GM23338 (cell line): Measurements from ENCODE around the gene UNC45A. TPM values are rescaled to one million over a fixed set of nuclear protein-coding genes. Genes with fewer than 3 reads are reported as not detected.

ENCODE experiments used
- ATAC-seq: fragments of 200-7000 bp; cut with Tn5 transposase; 3 replicates; pipeline ENCODE4 v1.9.1; 2020
- DNase-seq: peaks from one replicate; pipeline ENCODE4 v3.0.0-alpha.2; 2015; ENCODE audit warnings: low spot score
- H2AFZ ChIP-seq: fragments of 200-600 bp; sonication (generic); 2 replicates; pipeline ENCODE4 v1.8.0; 2016; ENCODE audit warnings: antibody characterized with exemption, mild to moderate bottlenecking, moderate library complexity
- H3F3A ChIP-seq: fragments of 200-600 bp; sonication (generic); replicated peaks from 2 replicates; pipeline ENCODE4 v1.8.0; 2017; ENCODE audit warnings: antibody characterized with exemption, mixed run types, low read depth
- H3K27ac ChIP-seq: fragments of 200-600 bp; sonication (generic); 2 replicates; pipeline ENCODE4 v1.6.1; 2016; ENCODE audit warnings: low read depth
- H3K27me3 ChIP-seq: fragments of 200-600 bp; sonication (generic); 2 replicates; pipeline ENCODE4 v1.8.0; 2016; ENCODE audit warnings: mild to moderate bottlenecking, mixed run types, moderate library complexity; ENCODE audit not compliant: insufficient read depth
- H3K36me3 ChIP-seq: fragments of 200-600 bp; sonication (generic); 2 replicates; pipeline ENCODE4 v1.8.0; 2016; ENCODE audit warnings: mild to moderate bottlenecking; ENCODE audit not compliant: insufficient read depth
- H3K4me1 ChIP-seq: fragments of 200-600 bp; sonication (generic); 2 replicates; pipeline ENCODE4 v1.8.0; 2016; ENCODE audit warnings: mild to moderate bottlenecking, moderate library complexity; ENCODE audit not compliant: insufficient read depth
- H3K4me2 ChIP-seq: fragments of 200-600 bp; sonication (generic); 2 replicates; pipeline ENCODE4 v1.7.1; 2017; ENCODE audit warnings: mixed run types
- H3K4me3 ChIP-seq: fragments of 200-600 bp; sonication (generic); 2 replicates; pipeline ENCODE4 v1.6.1; 2016; ENCODE audit warnings: mixed run types
- H3K79me2 ChIP-seq: fragments of 200-600 bp; sonication (generic); replicated peaks from 2 replicates; pipeline ENCODE4 v1.8.0; 2017; ENCODE audit warnings: mild to moderate bottlenecking; ENCODE audit not compliant: insufficient read depth
- H3K9me2 ChIP-seq: fragments of 200-600 bp; sonication (generic); 2 replicates; pipeline ENCODE4 v1.8.0; 2017; ENCODE audit not compliant: insufficient read depth
- H4K20me1 ChIP-seq: fragments of 200-600 bp; sonication (generic); replicated peaks from 2 replicates; pipeline ENCODE4 v1.8.0; 2017; ENCODE audit warnings: mild to moderate bottlenecking; ENCODE audit not compliant: insufficient read depth
- H3K27ac Mint-ChIP-seq: 2 replicates; pipeline ENCODE4 v1.8.0; 2020; ENCODE audit warnings: inconsistent platforms, mild to moderate bottlenecking, moderate library complexity, mixed read lengths
- H3K27me3 Mint-ChIP-seq: 3 replicates; pipeline ENCODE4 v1.8.0; 2022; ENCODE audit warnings: low read depth, mild to moderate bottlenecking, moderate library complexity, mixed read lengths, inconsistent platforms; ENCODE audit not compliant: insufficient read depth, poor library complexity
- H3K36me3 Mint-ChIP-seq: 3 replicates; pipeline ENCODE4 v1.8.0; 2021; ENCODE audit warnings: low read depth, mild to moderate bottlenecking, inconsistent platforms, moderate library complexity, mixed read lengths
- H3K4me1 Mint-ChIP-seq: 3 replicates; pipeline ENCODE4 v1.8.0; 2020; ENCODE audit warnings: mild to moderate bottlenecking, inconsistent platforms, mixed read lengths
- H3K4me3 Mint-ChIP-seq: 3 replicates; pipeline ENCODE4 v1.8.0; 2021; ENCODE audit warnings: moderate library complexity, mild to moderate bottlenecking, inconsistent platforms, mixed read lengths
- H3K9me3 Mint-ChIP-seq: 3 replicates; pipeline ENCODE4 v1.8.0; 2020; ENCODE audit warnings: moderate library complexity, mild to moderate bottlenecking, inconsistent platforms, mixed read lengths
- CREB1 ChIP-seq: fragments of 250-450 bp; sonication (Bioruptor Pico); IDR thresholded peaks from 2 replicates; pipeline ENCODE4 v1.5.0; 2020; ENCODE audit warnings: low read depth, mild to moderate bottlenecking, moderate library complexity
- EZH2 ChIP-seq: fragments of 200-600 bp; sonication (generic); IDR thresholded peaks from one replicate; pipeline ENCODE4 v1.8.0; 2017; ENCODE audit warnings: antibody characterized with exemption, mild to moderate bottlenecking, low read depth; ENCODE audit not compliant: unreplicated experiment
- JUNB ChIP-seq: IDR thresholded peaks from one replicate; pipeline ENCODE4 v1.6.1; 2016; ENCODE audit warnings: antibody characterized with exemption; ENCODE audit not compliant: unreplicated experiment
- POLR2AphosphoS5 ChIP-seq: IDR thresholded peaks from 2 replicates; pipeline ENCODE4 v1.6.1; 2016; ENCODE audit warnings: antibody characterized with exemption, low read depth
- STAT1 ChIP-seq: IDR thresholded peaks from one replicate; pipeline ENCODE4 v1.6.1; 2016; ENCODE audit warnings: antibody characterized with exemption; ENCODE audit not compliant: unreplicated experiment
- ZNF114 ChIP-seq: fragments of 250-450 bp; sonication (Bioruptor Pico); IDR thresholded peaks from 2 replicates; pipeline ENCODE4 v1.5.0; 2020; ENCODE audit warnings: mild to moderate bottlenecking, moderate library complexity
- ZNF331 ChIP-seq: fragments of 250-450 bp; sonication (Bioruptor Pico); IDR thresholded peaks from 2 replicates; pipeline ENCODE4 v1.5.0; 2020; ENCODE audit warnings: low read depth, mild to moderate bottlenecking, moderate library complexity
- polyA plus RNA-seq: library from polyadenylated mRNA; unstranded; fragments of >200 nt; fragmentation: Nextera tagmentation; extraction: Ambion mirVana; gene quantifications from 2 replicates; pipeline ENCODE4 v1.2.1, GENCODE V29; 2016
- total RNA-seq: library from RNA; depleted of rRNA; stranded (reverse); fragments of >200 nt; shearing (Covaris generic); gene quantifications from 2 replicates; pipeline ENCODE4 v1.2.3, GENCODE V29; 2014
- TF ChIP-seq, protein P1 (sequence below): IDR thresholded peaks from 2 replicates; pipeline ENCODE4 v1.6.1; 2016; ENCODE audit warnings: antibody characterized with exemption
- TF ChIP-seq, protein P2 (sequence below): fragments of 250-450 bp; sonication (Bioruptor Pico); IDR thresholded peaks from 2 replicates; pipeline ENCODE4 v1.5.0; 2020; ENCODE audit warnings: mild to moderate bottlenecking, moderate library complexity

UNC45A gene
- total and polyA plus RNA-seq, 2 experiments from 2014 or later: 40.2 to 86.8 TPM

DNA sequence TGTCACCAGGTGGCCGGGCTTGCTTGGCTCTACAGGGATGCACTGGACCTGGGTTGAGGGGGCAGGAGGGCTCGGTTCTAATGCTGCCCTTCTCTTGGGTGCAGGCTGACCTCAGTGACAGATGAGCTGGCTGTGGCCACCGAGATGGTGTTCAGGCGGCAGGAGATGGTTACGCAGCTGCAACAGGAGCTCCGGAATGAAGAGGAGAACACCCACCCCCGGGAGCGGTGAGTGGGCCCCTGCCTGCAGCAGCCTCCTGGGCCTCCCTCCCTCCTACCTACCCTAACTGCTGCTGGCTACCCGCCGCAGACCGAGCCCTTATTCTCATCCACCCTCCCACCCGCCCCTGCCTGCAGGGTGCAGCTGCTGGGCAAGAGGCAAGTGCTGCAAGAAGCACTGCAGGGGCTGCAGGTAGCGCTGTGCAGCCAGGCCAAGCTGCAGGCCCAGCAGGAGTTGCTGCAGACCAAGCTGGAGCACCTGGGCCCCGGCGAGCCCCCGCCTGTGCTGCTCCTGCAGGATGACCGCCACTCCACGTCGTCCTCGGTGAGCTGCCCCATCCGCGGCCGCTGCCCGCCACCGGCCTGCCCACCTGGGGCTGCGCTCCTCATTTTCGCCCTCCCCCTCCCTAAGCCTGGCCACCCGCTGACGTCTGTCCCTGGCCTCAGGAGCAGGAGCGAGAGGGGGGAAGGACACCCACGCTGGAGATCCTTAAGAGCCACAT lies 45.2 kb upstream of the UNC45A start:
- H3K27ac ChIP-seq: no peak overlapping the region
- Mint-ChIP-seq H3K36me3 (peaks cover 3% of the 10 kb centered on the region; the same call in 2 of the 3 replicates), H3K4me1 (peaks cover 14% of the 10 kb centered on the region), H3K27me3 (peaks cover 14% of the 10 kb centered on the region), H3K4me3 (no peak overlapping the region), H3K27ac (no peak overlapping the region), H3K9me3 (no peaks in the 10 kb centered on the region)
- no peaks in the 10 kb centered on the region for H3K27me3 ChIP-seq
- no peaks in the 10 kb centered on the region for H3K36me3 ChIP-seq
- TF ChIP-seq, protein P1, sequence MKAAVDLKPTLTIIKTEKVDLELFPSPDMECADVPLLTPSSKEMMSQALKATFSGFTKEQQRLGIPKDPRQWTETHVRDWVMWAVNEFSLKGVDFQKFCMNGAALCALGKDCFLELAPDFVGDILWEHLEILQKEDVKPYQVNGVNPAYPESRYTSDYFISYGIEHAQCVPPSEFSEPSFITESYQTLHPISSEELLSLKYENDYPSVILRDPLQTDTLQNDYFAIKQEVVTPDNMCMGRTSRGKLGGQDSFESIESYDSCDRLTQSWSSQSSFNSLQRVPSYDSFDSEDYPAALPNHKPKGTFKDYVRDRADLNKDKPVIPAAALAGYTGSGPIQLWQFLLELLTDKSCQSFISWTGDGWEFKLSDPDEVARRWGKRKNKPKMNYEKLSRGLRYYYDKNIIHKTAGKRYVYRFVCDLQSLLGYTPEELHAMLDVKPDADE: no peak
- no peak for TF ChIP-seq JUNB
- no peak for TF ChIP-seq EZH2
- TF ChIP-seq POLR2AphosphoS5: no peak
- TF ChIP-seq ZNF114 (CRISPR knock-in tag): no peak
- DNase-seq: no peak
- peak; percentile 5; the same call in 2 of the 3 replicates for ATAC-seq
- H3K9me2 ChIP-seq: no peaks in the 10 kb centered on the region
- H3F3A ChIP-seq: 0 out of 2 replicates have a peak, but pooled peaks cover 4% of the 10 kb centered on the region
- H4K20me1 ChIP-seq: no peaks in the 10 kb centered on the region
- no peak overlapping the region for H2AFZ ChIP-seq
- H3K4me3 ChIP-seq: no peak overlapping the region
- H3K79me2 ChIP-seq: no peaks in the 10 kb centered on the region
- peaks cover 3% of the 10 kb centered on the region; the same call in 1 of the 2 replicates for H3K4me1 ChIP-seq
- H3K4me2 ChIP-seq: no peak overlapping the region

DNA sequence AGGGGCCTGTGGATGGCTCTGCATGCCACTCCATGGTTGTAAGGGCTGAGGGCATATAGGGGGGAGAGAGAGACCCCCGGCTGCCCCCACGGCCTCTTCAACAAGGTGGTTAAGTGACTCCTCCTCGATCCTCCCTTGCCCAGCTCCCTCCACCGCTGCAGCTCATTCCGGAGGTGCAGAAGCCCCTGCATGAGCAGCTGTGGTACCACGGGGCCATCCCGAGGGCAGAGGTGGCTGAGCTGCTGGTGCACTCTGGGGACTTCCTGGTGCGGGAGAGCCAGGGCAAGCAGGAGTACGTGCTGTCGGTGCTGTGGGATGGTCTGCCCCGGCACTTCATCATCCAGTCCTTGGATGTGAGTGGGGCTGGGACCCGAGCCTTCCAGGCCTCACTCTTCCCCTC lies 44.2 kb upstream of the UNC45A start:
- no peak overlapping the region for H3K27ac Mint-ChIP-seq
- H3K4me3 ChIP-seq: no peak overlapping the region
- H3K4me2 ChIP-seq: no peak overlapping the region
- no peak overlapping the region for H3K4me3 Mint-ChIP-seq
- ATAC-seq: no peak
- H3K9me2 ChIP-seq: no peaks in the 10 kb centered on the region
- no peaks in the 10 kb centered on the region for H3K36me3 ChIP-seq
- H3K79me2 ChIP-seq: no peaks in the 10 kb centered on the region
- H4K20me1 ChIP-seq: no peaks in the 10 kb centered on the region
- no peaks in the 10 kb centered on the region for H3K27me3 ChIP-seq
- peaks cover under 1% of the 10 kb centered on the region; the same call in 1 of the 2 replicates for H3K4me1 ChIP-seq
- peaks cover 7% of the 10 kb centered on the region; the same call in 2 of the 3 replicates for H3K4me1 Mint-ChIP-seq
- no peak for DNase-seq
- H3K27ac ChIP-seq: no peak overlapping the region
- H2AFZ ChIP-seq: no peak overlapping the region
- H3K36me3 Mint-ChIP-seq: peaks cover 6% of the 10 kb centered on the region
- H3F3A ChIP-seq: no peaks in the 10 kb centered on the region
- TF ChIP-seq, protein P2, sequence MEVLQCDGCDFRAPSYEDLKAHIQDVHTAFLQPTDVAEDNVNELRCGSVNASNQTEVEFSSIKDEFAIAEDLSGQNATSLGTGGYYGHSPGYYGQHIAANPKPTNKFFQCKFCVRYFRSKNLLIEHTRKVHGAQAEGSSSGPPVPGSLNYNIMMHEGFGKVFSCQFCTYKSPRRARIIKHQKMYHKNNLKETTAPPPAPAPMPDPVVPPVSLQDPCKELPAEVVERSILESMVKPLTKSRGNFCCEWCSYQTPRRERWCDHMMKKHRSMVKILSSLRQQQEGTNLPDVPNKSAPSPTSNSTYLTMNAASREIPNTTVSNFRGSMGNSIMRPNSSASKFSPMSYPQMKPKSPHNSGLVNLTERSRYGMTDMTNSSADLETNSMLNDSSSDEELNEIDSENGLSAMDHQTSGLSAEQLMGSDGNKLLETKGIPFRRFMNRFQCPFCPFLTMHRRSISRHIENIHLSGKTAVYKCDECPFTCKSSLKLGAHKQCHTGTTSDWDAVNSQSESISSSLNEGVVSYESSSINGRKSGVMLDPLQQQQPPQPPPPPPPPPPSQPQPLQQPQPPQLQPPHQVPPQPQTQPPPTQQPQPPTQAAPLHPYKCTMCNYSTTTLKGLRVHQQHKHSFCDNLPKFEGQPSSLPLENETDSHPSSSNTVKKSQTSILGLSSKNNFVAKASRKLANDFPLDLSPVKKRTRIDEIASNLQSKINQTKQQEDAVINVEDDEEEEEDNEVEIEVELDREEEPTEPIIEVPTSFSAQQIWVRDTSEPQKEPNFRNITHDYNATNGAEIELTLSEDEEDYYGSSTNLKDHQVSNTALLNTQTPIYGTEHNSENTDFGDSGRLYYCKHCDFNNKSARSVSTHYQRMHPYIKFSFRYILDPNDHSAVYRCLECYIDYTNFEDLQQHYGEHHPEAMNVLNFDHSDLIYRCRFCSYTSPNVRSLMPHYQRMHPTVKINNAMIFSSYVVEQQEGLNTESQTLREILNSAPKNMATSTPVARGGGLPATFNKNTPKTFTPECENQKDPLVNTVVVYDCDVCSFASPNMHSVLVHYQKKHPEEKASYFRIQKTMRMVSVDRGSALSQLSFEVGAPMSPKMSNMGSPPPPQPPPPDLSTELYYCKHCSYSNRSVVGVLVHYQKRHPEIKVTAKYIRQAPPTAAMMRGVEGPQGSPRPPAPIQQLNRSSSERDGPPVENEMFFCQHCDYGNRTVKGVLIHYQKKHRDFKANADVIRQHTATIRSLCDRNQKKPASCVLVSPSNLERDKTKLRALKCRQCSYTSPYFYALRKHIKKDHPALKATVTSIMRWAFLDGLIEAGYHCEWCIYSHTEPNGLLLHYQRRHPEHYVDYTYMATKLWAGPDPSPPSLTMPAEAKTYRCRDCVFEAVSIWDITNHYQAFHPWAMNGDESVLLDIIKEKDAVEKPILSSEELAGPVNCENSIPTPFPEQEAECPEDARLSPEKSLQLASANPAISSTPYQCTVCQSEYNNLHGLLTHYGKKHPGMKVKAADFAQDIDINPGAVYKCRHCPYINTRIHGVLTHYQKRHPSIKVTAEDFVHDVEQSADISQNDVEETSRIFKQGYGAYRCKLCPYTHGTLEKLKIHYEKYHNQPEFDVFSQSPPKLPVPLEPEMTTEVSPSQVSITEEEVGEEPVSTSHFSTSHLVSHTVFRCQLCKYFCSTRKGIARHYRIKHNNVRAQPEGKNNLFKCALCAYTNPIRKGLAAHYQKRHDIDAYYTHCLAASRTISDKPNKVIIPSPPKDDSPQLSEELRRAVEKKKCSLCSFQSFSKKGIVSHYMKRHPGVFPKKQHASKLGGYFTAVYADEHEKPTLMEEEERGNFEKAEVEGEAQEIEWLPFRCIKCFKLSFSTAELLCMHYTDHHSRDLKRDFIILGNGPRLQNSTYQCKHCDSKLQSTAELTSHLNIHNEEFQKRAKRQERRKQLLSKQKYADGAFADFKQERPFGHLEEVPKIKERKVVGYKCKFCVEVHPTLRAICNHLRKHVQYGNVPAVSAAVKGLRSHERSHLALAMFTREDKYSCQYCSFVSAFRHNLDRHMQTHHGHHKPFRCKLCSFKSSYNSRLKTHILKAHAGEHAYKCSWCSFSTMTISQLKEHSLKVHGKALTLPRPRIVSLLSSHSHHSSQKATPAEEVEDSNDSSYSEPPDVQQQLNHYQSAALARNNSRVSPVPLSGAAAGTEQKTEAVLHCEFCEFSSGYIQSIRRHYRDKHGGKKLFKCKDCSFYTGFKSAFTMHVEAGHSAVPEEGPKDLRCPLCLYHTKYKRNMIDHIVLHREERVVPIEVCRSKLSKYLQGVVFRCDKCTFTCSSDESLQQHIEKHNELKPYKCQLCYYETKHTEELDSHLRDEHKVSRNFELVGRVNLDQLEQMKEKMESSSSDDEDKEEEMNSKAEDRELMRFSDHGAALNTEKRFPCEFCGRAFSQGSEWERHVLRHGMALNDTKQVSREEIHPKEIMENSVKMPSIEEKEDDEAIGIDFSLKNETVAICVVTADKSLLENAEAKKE: no peak
- TF ChIP-seq CREB1 (CRISPR knock-in tag) (no peak), STAT1 (no peak), ZNF331 (CRISPR knock-in tag) (no peak), POLR2AphosphoS5 (no peak)
- TF ChIP-seq, protein P1: no peak
- no peaks in the 10 kb centered on the region for H3K9me3 Mint-ChIP-seq
- peaks cover 14% of the 10 kb centered on the region for H3K27me3 Mint-ChIP-seq
